Dendritic cell treated with granulocyte-macrophage colony-stimulating factor and Interleukin-4, amounts not matched to agents 40 ng/mL and 50 ng/mL, for 4 days (primary cell): ENCODE data around the gene FLYWCH1.

Experiments used
- H3K27ac Mint-ChIP-seq: one replicate; pipeline ENCODE4 v1.8.0; 2022; ENCODE audit warnings: mild to moderate bottlenecking, mixed read lengths
- H3K27me3 Mint-ChIP-seq: one replicate; pipeline ENCODE4 v1.8.0; 2022; ENCODE audit warnings: mild to moderate bottlenecking, mixed read lengths
- H3K36me3 Mint-ChIP-seq: one replicate; pipeline ENCODE4 v1.8.0; 2022; ENCODE audit warnings: low read depth, mixed read lengths
- H3K4me1 Mint-ChIP-seq: one replicate; pipeline ENCODE4 v1.8.0; 2022; ENCODE audit warnings: low read depth, mixed read lengths
- H3K4me3 Mint-ChIP-seq: one replicate; pipeline ENCODE4 v1.8.0; 2022; ENCODE audit warnings: mild to moderate bottlenecking, moderate library complexity, mixed read lengths
- H3K9me3 Mint-ChIP-seq: one replicate; pipeline ENCODE4 v1.8.0; 2022; ENCODE audit warnings: mixed read lengths
- intact Hi-C: fragments of 100-400 bp; cut with micrococcal nuclease; formaldehyde crosslinking; loops from one replicate; pipeline ENCODE4 v1.15.0; 2022

Gene FLYWCH1

DNA sequence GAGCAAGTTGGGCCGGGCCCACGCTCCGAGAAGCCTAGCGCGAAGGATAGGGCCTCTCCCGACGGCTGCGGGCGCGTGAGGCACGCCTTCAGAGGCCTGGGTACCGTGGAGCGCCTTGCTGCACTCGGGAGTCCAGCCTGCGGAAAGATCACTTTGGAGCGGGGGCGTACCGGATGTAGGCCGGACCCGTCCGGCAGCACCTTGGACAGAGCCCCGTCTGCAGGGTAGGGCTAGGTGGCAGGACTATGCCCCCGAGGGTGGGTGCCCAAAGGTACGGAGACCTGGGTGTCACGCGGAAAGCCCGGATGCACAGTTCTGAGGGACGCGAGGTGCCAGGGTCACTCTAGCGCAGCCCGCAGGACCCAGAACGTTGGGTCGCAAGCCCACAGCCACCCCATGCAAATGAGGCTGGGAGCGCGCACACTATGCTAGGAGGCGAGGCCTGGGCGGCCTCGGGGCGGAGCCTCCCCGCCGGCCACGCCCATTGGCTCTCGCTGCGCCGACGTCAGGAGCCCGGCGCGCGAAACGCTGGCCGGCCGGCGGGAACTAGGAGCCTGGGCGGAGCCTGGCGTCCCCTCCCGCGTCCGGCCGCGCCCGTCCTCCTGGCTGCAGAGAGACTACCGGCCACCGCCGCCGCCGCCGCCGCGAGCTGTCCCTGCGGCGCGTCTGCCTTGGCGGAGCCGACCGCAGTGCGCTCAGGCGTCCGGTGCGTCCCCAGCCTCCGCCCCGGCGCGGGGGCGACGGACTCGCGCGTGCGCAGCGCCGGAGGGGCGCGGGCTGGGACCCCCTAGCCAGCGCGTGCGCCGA, 57.2 kb downstream of the FLYWCH1 start, which contains the start of gene PAQR4:
Gene PAQR4 (plus strand): TSS at position 611 of the 807 bp plus-strand sequence. CDS start 327 bp downstream, outside the sequence.
- H3K4me3 Mint-ChIP-seq = peak within 1 kb of the TSS; percentile 86
- peaks cover 46% of the 10 kb centered on the region for H3K4me1 Mint-ChIP-seq
- no peaks in the 10 kb centered on the region for H3K9me3 Mint-ChIP-seq
- H3K27ac Mint-ChIP-seq = peak within 1 kb of the TSS; percentile 84
- peaks cover 40% of the 10 kb centered on the region for H3K27me3 Mint-ChIP-seq
- peaks cover 47% of the 10 kb centered on the region for H3K36me3 Mint-ChIP-seq
- intact Hi-C loops = no loop called here

DNA sequence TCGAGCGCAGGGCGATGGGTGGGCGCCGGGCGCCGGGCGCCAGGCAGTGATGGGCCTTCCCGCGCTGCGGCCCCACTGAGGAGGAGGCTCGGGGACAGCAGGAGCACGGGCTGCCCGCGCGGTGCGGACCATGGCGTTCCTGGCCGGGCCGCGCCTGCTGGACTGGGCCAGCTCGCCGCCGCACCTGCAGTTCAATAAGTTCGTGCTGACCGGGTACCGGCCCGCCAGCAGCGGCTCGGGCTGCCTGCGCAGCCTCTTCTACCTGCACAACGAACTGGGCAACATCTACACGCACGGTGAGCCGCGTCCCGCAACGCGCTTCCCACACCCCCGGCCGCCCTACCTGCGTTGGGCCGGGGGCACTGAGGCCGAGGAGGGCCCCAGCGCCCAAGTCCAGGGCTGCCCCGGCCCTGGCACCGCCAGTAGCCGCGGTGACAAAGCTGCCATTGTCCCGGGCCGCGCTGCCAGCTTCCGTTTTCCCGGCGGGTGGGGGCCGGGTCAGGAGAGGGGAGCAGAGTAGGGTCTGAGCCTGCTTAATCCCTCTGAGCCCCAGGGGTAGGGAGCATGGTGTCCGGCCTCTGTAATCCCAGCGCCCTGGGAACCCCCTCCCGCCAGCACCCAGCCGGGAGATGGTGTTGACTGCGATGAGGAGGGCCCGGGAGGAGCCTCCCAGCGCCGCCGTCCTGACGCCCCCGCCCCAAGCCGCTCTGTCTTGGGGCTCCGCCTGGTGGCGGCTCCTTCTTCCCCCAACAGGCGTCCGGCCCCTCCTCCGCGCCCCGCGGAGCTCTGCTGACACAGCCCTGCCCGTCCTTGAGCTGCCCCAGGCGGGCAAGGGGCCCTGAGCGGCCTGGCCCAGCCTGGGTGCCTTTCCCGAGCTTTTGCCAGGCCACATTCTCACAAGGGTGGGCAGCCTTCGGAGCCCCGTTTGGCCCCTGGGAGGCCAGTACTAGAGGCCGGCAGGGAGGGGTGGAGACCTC, 58.1 kb downstream of the FLYWCH1 start:
- Mint-ChIP-seq H3K27ac (peak overlapping the region; percentile 84), H3K27me3 (peaks cover 33% of the 10 kb centered on the region), H3K4me3 (peak overlapping the region; percentile 86), H3K4me1 (peaks cover 41% of the 10 kb centered on the region), H3K36me3 (peaks cover 56% of the 10 kb centered on the region), H3K9me3 (no peaks in the 10 kb centered on the region)
- intact Hi-C loops = no loop called here

GRCh38 chr16:2970563-2970962, 58.8 kb downstream of the FLYWCH1 start:
- H3K4me3 Mint-ChIP-seq = peak overlapping the region; percentile 86
- peaks cover 28% of the 10 kb centered on the region for H3K27me3 Mint-ChIP-seq
- H3K27ac Mint-ChIP-seq = peak overlapping the region; percentile 84
- H3K4me1 Mint-ChIP-seq = peaks cover 35% of the 10 kb centered on the region
- H3K36me3 Mint-ChIP-seq = peaks cover 58% of the 10 kb centered on the region
- H3K9me3 Mint-ChIP-seq = no peaks in the 10 kb centered on the region
- intact Hi-C loops = no loop called here

- Mint-ChIP-seq H3K4me1 (peaks cover 35% of the 10 kb centered on the region), H3K36me3 (peaks cover 58% of the 10 kb centered on the region), H3K27ac (peak overlapping the region; percentile 84), H3K27me3 (peaks cover 20% of the 10 kb centered on the region), H3K9me3 (no peaks in the 10 kb centered on the region), H3K4me3 (peak overlapping the region; percentile 86)
- intact Hi-C loops = no loop called here
Observed at GRCh38 chr16:2971134-2971984, 59.6 kb downstream of the FLYWCH1 start.

GRCh38 chr16:2971985-2972784, 60.5 kb downstream of the FLYWCH1 start:
- intact Hi-C loops = no loop called here
- Mint-ChIP-seq H3K27ac (no peak overlapping the region), H3K27me3 (peaks cover 15% of the 10 kb centered on the region), H3K4me3 (no peak overlapping the region), H3K4me1 (peaks cover 35% of the 10 kb centered on the region), H3K9me3 (no peaks in the 10 kb centered on the region), H3K36me3 (peaks cover 58% of the 10 kb centered on the region)

GRCh38 chr16:2973093-2973492, 61.4 kb downstream of the FLYWCH1 start:
- Mint-ChIP-seq H3K27me3 (peaks cover 6% of the 10 kb centered on the region), H3K4me1 (peaks cover 30% of the 10 kb centered on the region), H3K9me3 (no peaks in the 10 kb centered on the region), H3K36me3 (peaks cover 54% of the 10 kb centered on the region), H3K4me3 (no peak overlapping the region), H3K27ac (no peak overlapping the region)
- intact Hi-C loops = no loop called here

DNA sequence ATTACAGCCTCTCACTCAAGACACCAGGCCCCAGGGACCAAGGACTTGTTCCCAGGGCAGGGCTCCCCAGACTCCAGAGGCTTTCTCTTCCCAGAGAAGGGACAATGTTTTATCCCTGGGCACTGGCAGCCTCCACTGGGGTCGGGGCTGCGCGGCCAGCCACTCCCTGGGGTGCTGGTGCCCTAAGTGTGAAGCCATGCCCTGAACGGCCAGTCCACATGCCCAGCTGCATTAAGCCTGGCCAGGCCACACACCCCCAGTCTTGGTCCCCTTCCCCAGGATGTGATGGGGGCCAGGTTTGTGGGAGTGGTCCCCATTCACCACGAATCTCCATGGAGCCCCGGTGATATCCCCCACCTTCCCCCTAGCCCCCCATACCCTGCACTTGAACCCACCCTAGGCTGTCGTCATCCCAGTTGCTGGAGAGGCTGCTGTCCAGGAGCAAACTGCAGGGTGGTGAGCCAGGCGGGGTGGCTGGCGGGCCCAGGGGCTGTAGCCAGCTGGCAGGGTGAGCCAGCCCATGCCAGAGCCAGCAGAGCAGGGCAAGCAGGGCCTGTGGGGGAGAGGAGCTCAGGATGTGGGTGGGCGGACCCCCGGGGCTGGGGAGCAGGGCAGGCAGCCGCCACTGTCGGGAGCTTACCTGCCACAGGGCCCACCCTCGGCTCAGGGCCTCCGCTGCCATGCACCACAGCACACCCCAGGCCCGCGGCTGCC, 62.0 kb downstream of the FLYWCH1 start:
- no peaks in the 10 kb centered on the region for H3K27me3 Mint-ChIP-seq

GRCh38 chr16:2974319-2975056, 62.8 kb downstream of the FLYWCH1 start:
- no peak overlapping the region for H3K4me3 Mint-ChIP-seq
- no peak overlapping the region for H3K27ac Mint-ChIP-seq
- H3K36me3 Mint-ChIP-seq = peaks cover 53% of the 10 kb centered on the region
- peaks cover 27% of the 10 kb centered on the region for H3K4me1 Mint-ChIP-seq
- no peaks in the 10 kb centered on the region for H3K27me3 Mint-ChIP-seq
- intact Hi-C loops = no loop called here
- no peaks in the 10 kb centered on the region for H3K9me3 Mint-ChIP-seq

More for the DNA sequence above, 62.0 kb downstream of the FLYWCH1 start:
- no peak overlapping the region for H3K4me3 Mint-ChIP-seq
- intact Hi-C loops = no loop called here
- no peaks in the 10 kb centered on the region for H3K9me3 Mint-ChIP-seq
- peaks cover 53% of the 10 kb centered on the region for H3K36me3 Mint-ChIP-seq
- no peak overlapping the region for H3K27ac Mint-ChIP-seq
- H3K4me1 Mint-ChIP-seq = peaks cover 24% of the 10 kb centered on the region

- H3K36me3 Mint-ChIP-seq = peaks cover 47% of the 10 kb centered on the region
- H3K4me1 Mint-ChIP-seq = peaks cover 30% of the 10 kb centered on the region
- intact Hi-C loops = no loop called here
- H3K9me3 Mint-ChIP-seq = no peaks in the 10 kb centered on the region
- H3K4me3 Mint-ChIP-seq = no peak overlapping the region
- no peaks in the 10 kb centered on the region for H3K27me3 Mint-ChIP-seq
- H3K27ac Mint-ChIP-seq = no peak overlapping the region
Observed at GRCh38 chr16:2975161-2975795, 63.5 kb downstream of the FLYWCH1 start.

- intact Hi-C loops = no loop called here
- H3K4me3 Mint-ChIP-seq = no peak overlapping the region
- H3K27me3 Mint-ChIP-seq = no peaks in the 10 kb centered on the region
- H3K4me1 Mint-ChIP-seq = peaks cover 21% of the 10 kb centered on the region
- no peak overlapping the region for H3K27ac Mint-ChIP-seq
- no peaks in the 10 kb centered on the region for H3K9me3 Mint-ChIP-seq
- H3K36me3 Mint-ChIP-seq = peaks cover 39% of the 10 kb centered on the region
Observed at GRCh38 chr16:2976201-2976600, 64.5 kb downstream of the FLYWCH1 start.

- intact Hi-C loops = no loop called here
- peaks cover 18% of the 10 kb centered on the region for H3K4me1 Mint-ChIP-seq
- no peaks in the 10 kb centered on the region for H3K9me3 Mint-ChIP-seq
- H3K27ac Mint-ChIP-seq = no peak overlapping the region
- H3K4me3 Mint-ChIP-seq = no peak overlapping the region
- no peaks in the 10 kb centered on the region for H3K27me3 Mint-ChIP-seq
- H3K36me3 Mint-ChIP-seq = peaks cover 34% of the 10 kb centered on the region
Observed at GRCh38 chr16:2976673-2977072, 64.9 kb downstream of the FLYWCH1 start.
